H1 (cell line): Measurements from ENCODE around the gene DHRS13. TPM values are rescaled to one million over a fixed set of nuclear protein-coding genes. Genes with fewer than 3 reads are reported as not detected.

Experiments used
- CTCF ChIA-PET: fragments of 300-600 bp; sonication (Branson Sonifier 250); formaldehyde crosslinking; loops from one replicate; lab custom pipeline; 2021; ENCODE audit not compliant: partially characterized antibody; lab: Charles Lee
- POLR2A ChIA-PET: fragments of 300-600 bp; sonication (Branson Sonifier 250); formaldehyde crosslinking; loops from one replicate; lab custom pipeline; 2021; ENCODE audit warnings: inconsistent platforms; ENCODE audit not compliant: partially characterized antibody; lab: Charles Lee
- DNase-seq, 2 experiments: peaks; one replicate each; pipeline versions ENCODE4 v3.0.0 to v3.0.0-alpha.2; 2010 to 2022; ENCODE audit warnings: low spot score in 2 of 2, low read depth in 1 of 2, mixed read lengths in 1 of 2
- FAIRE-seq: peaks from 2 replicates; lab custom pipeline; 2011; peaks lifted over from hg19 to GRCh38; lab: Jason Lieb, UNC
- H2AFZ ChIP-seq: 2 replicates; pipeline ENCODE4 v1.8.1; 2012; ENCODE audit warnings: low read length, inconsistent platforms
- H2AK5ac ChIP-seq: 2 replicates; pipeline ENCODE4 v1.6.1; 2013; ENCODE audit warnings: low read depth, low read length
- H2BK120ac ChIP-seq: replicated peaks from 2 replicates; pipeline ENCODE3; 2013; ENCODE audit warnings: low read depth, low read length, inconsistent platforms
- H2BK12ac ChIP-seq: 2 replicates; pipeline ENCODE4 v1.6.1; 2013; ENCODE audit warnings: low read depth, low read length
- H2BK15ac ChIP-seq: 2 replicates; pipeline ENCODE4 v1.6.1; 2013; ENCODE audit warnings: low read length
- H2BK20ac ChIP-seq: 2 replicates; pipeline ENCODE4 v1.6.1; 2013; ENCODE audit warnings: low read length
- H2BK5ac ChIP-seq: 2 replicates; pipeline ENCODE4 v1.6.1; 2013; ENCODE audit warnings: low read depth, low read length
- H3K14ac ChIP-seq: 2 replicates; pipeline ENCODE4 v1.6.1; 2013; ENCODE audit warnings: inconsistent platforms; ENCODE audit not compliant: insufficient read length
- H3K18ac ChIP-seq: 2 replicates; pipeline ENCODE4 v1.6.1; 2013; ENCODE audit warnings: low read length; ENCODE audit errors: extremely low read depth
- H3K23ac ChIP-seq: 2 replicates; pipeline ENCODE4 v1.6.1; 2013; ENCODE audit warnings: inconsistent platforms; ENCODE audit not compliant: insufficient read length
- H3K23me2 ChIP-seq: 2 replicates; pipeline ENCODE4 v1.6.1; 2013; ENCODE audit warnings: low read depth, low read length
- H3K27ac ChIP-seq: 2 replicates; pipeline ENCODE4 v1.6.1; 2011; ENCODE audit warnings: low read depth, low read length, inconsistent platforms
- H3K27me3 ChIP-seq, 4 experiments: replicated peaks in 1 of 4; 1 replicate in 1 of 4; 2 replicates in 3 of 4; pipeline versions ENCODE4 v1.6.1 to v1.8.1; 2011 to 2013; ENCODE audit warnings: low read length in 3 of 4, mild to moderate bottlenecking in 3 of 4, inconsistent platforms in 2 of 4, mixed read lengths in 2 of 4, moderate library complexity in 1 of 4; ENCODE audit not compliant: control insufficient read depth in 3 of 4, insufficient read depth in 3 of 4; ENCODE audit errors: extremely low read depth in 1 of 4
- H3K36me3 ChIP-seq, 4 experiments: 2 replicates each; pipeline versions ENCODE4 v1.6.1 to v1.8.1; 2011 to 2013; ENCODE audit warnings: mild to moderate bottlenecking in 4 of 4, low read length in 3 of 4, moderate library complexity in 2 of 4, control low read depth in 1 of 4, inconsistent platforms in 1 of 4; ENCODE audit not compliant: insufficient read depth in 4 of 4, control insufficient read depth in 2 of 4
- H3K4ac ChIP-seq: replicated peaks from 2 replicates; pipeline ENCODE3; 2013; ENCODE audit warnings: low read length, low read depth, mixed read lengths, inconsistent platforms; ENCODE audit not compliant: insufficient read length
- H3K4me1 ChIP-seq, 4 experiments: replicated peaks in 1 of 4; 1 replicate in 1 of 4; 2 replicates in 3 of 4; pipeline versions ENCODE4 v1.6.1 to v1.8.1; 2011 to 2013; ENCODE audit warnings: low read length in 3 of 4, inconsistent platforms in 2 of 4, mixed read lengths in 1 of 4; ENCODE audit not compliant: insufficient read depth in 4 of 4, control insufficient read depth in 3 of 4
- H3K4me2 ChIP-seq, 2 experiments: 2 replicates each; pipeline versions ENCODE4 v1.6.1 to v1.8.1; 2011 to 2013; ENCODE audit warnings: low read depth in 2 of 2, low read length in 2 of 2, control low read depth in 1 of 2, inconsistent platforms in 1 of 2, mild to moderate bottlenecking in 1 of 2; ENCODE audit not compliant: insufficient read depth in 1 of 2
- H3K4me3 ChIP-seq, 4 experiments: fragments of 200-600, 300-600 bp in 1 of 4; sonication (generic), shearing (Covaris generic), sonication (Bioruptor Twin) in 1 of 4; 2 replicates each; pipeline versions ENCODE4 v1.5.1 to v1.8.1; 2011 to 2016; ENCODE audit warnings: low read length in 4 of 4, low read depth in 3 of 4, control low read depth in 2 of 4, inconsistent platforms in 2 of 4, mild to moderate bottlenecking in 2 of 4, mixed read lengths in 1 of 4, moderate library complexity in 1 of 4; ENCODE audit not compliant: insufficient read depth in 2 of 4; ENCODE audit errors: extremely low read depth in 1 of 4
- H3K56ac ChIP-seq: replicated peaks from 2 replicates; pipeline ENCODE3; 2013; ENCODE audit warnings: low read depth, mild to moderate bottlenecking, mixed read lengths, low read length, inconsistent platforms; ENCODE audit not compliant: insufficient read length
- H3K79me1 ChIP-seq: 2 replicates; pipeline ENCODE4 v1.6.1; 2013; ENCODE audit warnings: low read depth, low read length, control low read depth
- H3K79me2 ChIP-seq, 2 experiments: 2 replicates each; pipeline versions ENCODE4 v1.6.1 to v1.8.1; 2012 to 2013; ENCODE audit warnings: low read length in 2 of 2, mild to moderate bottlenecking in 2 of 2, inconsistent platforms in 1 of 2; ENCODE audit not compliant: insufficient read depth in 2 of 2, control insufficient read depth in 1 of 2
- H3K9ac ChIP-seq, 4 experiments: replicated peaks in 1 of 4; 1 replicate in 1 of 4; 2 replicates in 3 of 4; pipeline versions ENCODE4 v1.6.1 to v1.8.1; 2011 to 2013; ENCODE audit warnings: low read depth in 3 of 4, low read length in 3 of 4, control low read depth in 2 of 4, mild to moderate bottlenecking in 2 of 4, moderate library complexity in 2 of 4, inconsistent platforms in 1 of 4; ENCODE audit errors: extremely low read depth in 1 of 4
- H3K9me3 ChIP-seq, 2 experiments: 2 replicates each; pipeline versions ENCODE4 v1.6.1 to v1.8.1; 2012 to 2013; ENCODE audit warnings: mild to moderate bottlenecking in 2 of 2, moderate library complexity in 2 of 2, control low read depth in 1 of 2, inconsistent platforms in 1 of 2, low read depth in 1 of 2, low read length in 1 of 2, mixed read lengths in 1 of 2; ENCODE audit not compliant: insufficient read depth in 2 of 2
- H4K20me1 ChIP-seq, 2 experiments: replicated peaks in 1 of 2; 2 replicates each; pipeline versions ENCODE3 to v1.8.1; 2011 to 2013; ENCODE audit warnings: inconsistent platforms in 2 of 2, low read length in 2 of 2, mild to moderate bottlenecking in 1 of 2; ENCODE audit not compliant: insufficient read depth in 2 of 2, control insufficient read depth in 1 of 2
- H4K5ac ChIP-seq: 2 replicates; pipeline ENCODE4 v1.6.1; 2013; ENCODE audit warnings: low read length, low read depth, mixed read lengths, inconsistent platforms; ENCODE audit not compliant: insufficient read length
- H4K8ac ChIP-seq: 2 replicates; pipeline ENCODE4 v1.8.0; 2013; ENCODE audit warnings: mild to moderate bottlenecking, moderate library complexity, low read length, inconsistent platforms; ENCODE audit not compliant: insufficient read depth; ENCODE audit errors: extremely low read depth
- H4K91ac ChIP-seq: replicated peaks from 2 replicates; pipeline ENCODE3; 2013; ENCODE audit warnings: low read length, mixed read lengths, inconsistent platforms; ENCODE audit not compliant: insufficient read length
- ASH2L ChIP-seq: fragments of 200-600, 300-600 bp; sonication (generic); IDR thresholded peaks from one replicate; pipeline ENCODE4 v1.7.1; 2017; ENCODE audit warnings: low read length
- CREB1 ChIP-seq: IDR thresholded peaks from 2 replicates; pipeline ENCODE4 v1.6.1; 2012; ENCODE audit warnings: inconsistent platforms
- GABPA ChIP-seq: IDR thresholded peaks from 2 replicates; pipeline ENCODE4 v1.6.1; 2011; ENCODE audit warnings: mild to moderate bottlenecking, low read length, moderate library complexity, borderline replicate concordance; ENCODE audit not compliant: insufficient read depth
- WGBS, 2 experiments: shearing (Covaris generic) in 1 of 2; methylation state at CpG; one replicate each; pipeline versions ENCODE4 v1.1.6 to v1.1.7; 2013 to 2015; ENCODE audit warnings: low lambda C conversion rate in 2 of 2, mixed read lengths in 2 of 2, inconsistent platforms in 1 of 2, low coverage in 1 of 2, missing lambda C conversion rate in 1 of 2; ENCODE audit not compliant: insufficient replicate concordance in 2 of 2, insufficient coverage in 1 of 2, insufficient read length in 1 of 2; ENCODE audit errors: extremely low coverage in 1 of 2, missing lambda C conversion rate in 1 of 2; 5-methylcytosine and 5-hydroxymethylcytosine counted together
- polyA plus RNA-seq, 7 experiments: library from polyadenylated mRNA; depleted of rRNA in 3 of 7; stranded (reverse) in 5 of 7; unstranded in 2 of 7; fragments of >200 nt in 5 of 7; fragments of 200-250 nt in 2 of 7; gene quantifications; 1 replicate in 5 of 7; 2 replicates in 1 of 7; 4 replicates in 1 of 7; pipeline versions ENCODE4 v1.2.1 to v1.2.3, GENCODE V29; 2011 to 2013; ENCODE audit warnings: missing spikeins in 2 of 7, mixed read lengths in 2 of 7
- total RNA-seq: library from RNA; stranded (reverse); fragmentation: NEBNext Ultra II Directional; extraction: Animal tissue kit (Norgen Biotek cat#: 25700); gene quantifications from 2 replicates; pipeline ENCODE4 v1.2.1, GENCODE V29; 2021

Gene DHRS13
- total and polyA plus RNA-seq, 2 of the 8 experiments (the other 6 are each of a cell fraction or from before 2014, with no cell fraction given) = 23.7 to 30.0 TPM

DNA sequence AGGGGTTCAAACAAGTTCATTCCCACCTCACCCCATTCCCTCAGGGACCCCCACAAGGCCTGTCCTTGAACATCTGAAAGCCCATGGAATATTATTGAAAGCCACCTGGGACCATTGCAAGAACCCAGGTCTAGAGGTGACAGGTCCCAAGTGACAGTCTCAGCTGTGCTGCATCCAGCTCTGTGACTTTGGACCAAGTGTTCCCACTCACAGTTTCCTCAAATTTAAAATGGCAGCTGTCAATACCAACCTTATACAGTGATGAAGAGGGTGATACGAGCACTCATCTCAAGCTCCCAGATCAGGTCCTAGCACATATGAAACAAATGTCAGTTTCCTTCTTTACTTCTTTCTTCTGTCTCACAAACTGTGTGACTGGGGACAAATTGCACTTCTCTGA is 38.9 kb downstream of the DHRS13 start:
- H3K23ac ChIP-seq = no peak overlapping the region
- H2BK12ac ChIP-seq = no peak overlapping the region
- CTCF ChIA-PET = interaction anchor here (0.8 to 4.2 kb wide), 7 partner anchors 14 to 109 kb away, joined by 3 to 15 read pairs (median 4); no protein-coding TSS in a partner anchor
- no peak overlapping the region for H3K4me2 ChIP-seq
- no peak overlapping the region for H3K4me3 ChIP-seq
- peaks cover 1 to 3% of the 10 kb centered on the region in 2 experiments for H4K20me1 ChIP-seq
- no peak overlapping the region for H2BK120ac ChIP-seq
- H2BK5ac ChIP-seq = no peak overlapping the region
- H3K27me3 ChIP-seq = no peaks in the 10 kb centered on the region; a peak in 1 of 7 replicates
- no peak overlapping the region for H3K27ac ChIP-seq
- H2AK5ac ChIP-seq = no peak overlapping the region
- no peak overlapping the region for H4K8ac ChIP-seq
- no peak overlapping the region for H2BK20ac ChIP-seq
- no peaks in the 10 kb centered on the region for H3K9me3 ChIP-seq
- POLR2A ChIA-PET = interaction anchor here (0.9 to 1.5 kb wide), 6 partner anchors 8 to 37 kb away, joined by 3 to 4 read pairs (median 3); partner anchors contain the start of gene FLOT2
- no peak for DNase-seq
- no peak overlapping the region for H4K91ac ChIP-seq
- no peak overlapping the region for H4K5ac ChIP-seq
- 88% methylated on average over 1 of the region's 1 CpG; no CpG with 5 or more reads in 1 of the 2 experiments for WGBS, 2 experiments
- H3K4ac ChIP-seq = no peak overlapping the region
- no peak overlapping the region for H3K18ac ChIP-seq
- H3K9ac ChIP-seq = no peak overlapping the region
- FAIRE-seq = no peak
- no peak overlapping the region for H2AFZ ChIP-seq
- H3K79me2 ChIP-seq = no peaks in the 10 kb centered on the region
- H3K4me1 ChIP-seq = peaks cover 0 to 6% (median 0%) of the 10 kb centered on the region in 4 experiments; a peak in 2 of 7 replicates
- H3K14ac ChIP-seq = no peak overlapping the region
- H2BK15ac ChIP-seq = no peak overlapping the region
- H3K23me2 ChIP-seq = no peaks in the 10 kb centered on the region
- peaks cover 6 to 9% (median 8%) of the 10 kb centered on the region in 4 experiments; a peak in 7 of 8 replicates for H3K36me3 ChIP-seq
- H3K56ac ChIP-seq = no peak overlapping the region
- no peak for TF ChIP-seq ASH2L
- no peak for TF ChIP-seq CREB1
- TF ChIP-seq GABPA = no peak
- H3K79me1 ChIP-seq = no peaks in the 10 kb centered on the region
